SH-SY5Y (cell line): ENCODE results near the gene IQCF2.

Source experiments
- GATA2 ChIP-seq: IDR thresholded peaks from 2 replicates; pipeline ENCODE4 v1.6.1; 2011; ENCODE audit warnings: mild to moderate bottlenecking, low read depth, low read length
- GATA3 ChIP-seq: IDR thresholded peaks from 2 replicates; pipeline ENCODE4 v1.6.1; 2011; ENCODE audit warnings: low read depth, mild to moderate bottlenecking, low read length, moderate library complexity

Gene IQCF2

GRCh38 chr3:51896607-51897305 lies 35.3 kb downstream of the IQCF2 start:
- TF ChIP-seq GATA3 (no peak), GATA2 (no peak)

- TF ChIP-seq GATA3 (no peak), GATA2 (no peak)
Measured at GRCh38 chr3:51897391-51897790, 36.0 kb downstream of the IQCF2 start.

- no peak for TF ChIP-seq GATA2
- no peak for TF ChIP-seq GATA3
Measured at GRCh38 chr3:51904034-51904823, 42.8 kb downstream of the IQCF2 start.

- TF ChIP-seq GATA3 (no peak), GATA2 (no peak)
Measured at GRCh38 chr3:51908026-51908425, 46.6 kb downstream of the IQCF2 start.
